Endothelial cell of umbilical vein (primary cell): ENCODE data around the gene CD3G.

Experiments used
- EZH2 ChIP-seq: IDR thresholded peaks from 2 replicates; pipeline ENCODE4 v1.6.1; 2012; ENCODE audit warnings: borderline replicate concordance, low read depth, mild to moderate bottlenecking, moderate library complexity, low read length, inconsistent platforms; ENCODE audit not compliant: severe bottlenecking
- POLR2A ChIP-seq: IDR thresholded peaks from 2 replicates; pipeline ENCODE4 v1.6.1; 2012; ENCODE audit warnings: low read depth, mild to moderate bottlenecking, control low read depth, low read length
- POLR2AphosphoS5 ChIP-seq: IDR thresholded peaks from 2 replicates; pipeline ENCODE4 v1.6.1; 2012; ENCODE audit warnings: low read depth, mild to moderate bottlenecking, control low read depth, low read length, moderate library complexity; ENCODE audit not compliant: insufficient read depth
- TF ChIP-seq, protein P1 (sequence below), 2 donors: IDR thresholded peaks; 1 replicate in 1 of 2; 2 replicates in 1 of 2; pipeline ENCODE4 v1.5.1; 2011; ENCODE audit warnings: low read length in 2 of 2, mild to moderate bottlenecking in 2 of 2, moderate library complexity in 2 of 2, control low read depth in 1 of 2, inconsistent platforms in 1 of 2, low read depth in 1 of 2; ENCODE audit not compliant: insufficient read depth in 1 of 2; ENCODE audit errors: extremely low read depth in 1 of 2

DNA sequence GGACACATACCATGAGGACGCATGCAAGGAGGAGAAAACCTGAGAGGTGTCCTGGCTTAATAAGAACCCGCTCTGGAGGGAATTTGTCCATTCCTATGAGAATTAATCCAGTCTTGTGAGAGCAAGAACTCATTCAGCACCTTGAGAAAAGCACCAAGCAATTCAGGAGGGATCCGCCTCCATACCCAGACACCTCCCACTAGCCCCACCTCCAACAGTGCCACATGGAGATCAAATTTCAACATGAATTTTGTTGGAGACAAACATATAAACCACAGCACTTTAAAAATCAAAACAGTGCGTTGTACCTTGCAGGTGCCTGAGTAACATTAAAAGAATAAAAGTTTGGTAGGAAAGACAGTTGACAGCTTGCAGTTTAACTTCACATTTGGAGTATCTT is 26.6 kb downstream of the CD3G start:
- TF ChIP-seq, protein P1, sequence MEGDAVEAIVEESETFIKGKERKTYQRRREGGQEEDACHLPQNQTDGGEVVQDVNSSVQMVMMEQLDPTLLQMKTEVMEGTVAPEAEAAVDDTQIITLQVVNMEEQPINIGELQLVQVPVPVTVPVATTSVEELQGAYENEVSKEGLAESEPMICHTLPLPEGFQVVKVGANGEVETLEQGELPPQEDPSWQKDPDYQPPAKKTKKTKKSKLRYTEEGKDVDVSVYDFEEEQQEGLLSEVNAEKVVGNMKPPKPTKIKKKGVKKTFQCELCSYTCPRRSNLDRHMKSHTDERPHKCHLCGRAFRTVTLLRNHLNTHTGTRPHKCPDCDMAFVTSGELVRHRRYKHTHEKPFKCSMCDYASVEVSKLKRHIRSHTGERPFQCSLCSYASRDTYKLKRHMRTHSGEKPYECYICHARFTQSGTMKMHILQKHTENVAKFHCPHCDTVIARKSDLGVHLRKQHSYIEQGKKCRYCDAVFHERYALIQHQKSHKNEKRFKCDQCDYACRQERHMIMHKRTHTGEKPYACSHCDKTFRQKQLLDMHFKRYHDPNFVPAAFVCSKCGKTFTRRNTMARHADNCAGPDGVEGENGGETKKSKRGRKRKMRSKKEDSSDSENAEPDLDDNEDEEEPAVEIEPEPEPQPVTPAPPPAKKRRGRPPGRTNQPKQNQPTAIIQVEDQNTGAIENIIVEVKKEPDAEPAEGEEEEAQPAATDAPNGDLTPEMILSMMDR (IDR thresholded peaks at IDR 0.05; ENCODE audit: extremely low read depth in 1 of 2, insufficient read depth in 1 of 2, low read depth in 1 of 2, low read length in 2 of 2) = no peak
- TF ChIP-seq EZH2 (no peak), POLR2AphosphoS5 (no peak), POLR2A (no peak)
